Lower leg skin (tissue), 3 donors: ENCODE data around the gene USP30.

Experiments used
- CTCF ChIP-seq, 3 donors: fragments of 450-650 bp; IDR thresholded peaks; one replicate each; pipeline ENCODE4 v1.5.1; 2016; ENCODE audit warnings: antibody characterized with exemption in 3 of 3, mild to moderate bottlenecking in 3 of 3, moderate library complexity in 2 of 3
- POLR2A ChIP-seq, 2 donors: fragments of 450-650 bp; IDR thresholded peaks; one replicate each; pipeline ENCODE4 v1.6.1; 2016 to 2017; ENCODE audit warnings: antibody characterized with exemption in 2 of 2, mild to moderate bottlenecking in 1 of 2, moderate library complexity in 1 of 2

GRCh38 chr12:109065154-109065852 lies 12.9 kb downstream of the USP30 start:
- TF ChIP-seq POLR2A (IDR thresholded peaks at IDR 0.05) (no peak), CTCF (IDR thresholded peaks at IDR 0.05) (no peak)
